ENCODE measurements around the gene PRKCE. TPM values are rescaled to one million over a fixed set of nuclear protein-coding genes. Genes with fewer than 3 reads are reported as not detected.

The PRKCE gene
- total RNA-seq, 1 experiment from 2014 or later: 14.0 TPM

- CTCF ChIA-PET: no interaction called here
Observed at GRCh38 chr2:45844796-45845457, 193.5 kb downstream of the PRKCE start.

GRCh38 chr2:45845566-45845965 is 194.1 kb downstream of the PRKCE start:
- Histone ChIP-seq H3K36me3 (ENCODE audit: control insufficient read depth, insufficient read depth, low read length) (no peaks in the 10 kb centered on the region), H3K4me1 (ENCODE audit: control insufficient read depth, insufficient read depth, low read length) (no peaks in the 10 kb centered on the region), H3K9me3 (ENCODE audit: control insufficient read depth, insufficient read depth, low read depth, low read length) (no peaks in the 10 kb centered on the region), H3K27me3 (ENCODE audit: control insufficient read depth, insufficient read depth, low read length) (no peaks in the 10 kb centered on the region), H3K4me3 (ENCODE audit: low read depth in 2 of 2, low read length in 2 of 2) (no peak overlapping the region), H3K27ac (ENCODE audit: low read length) (no peak overlapping the region)
- CTCF ChIA-PET: no interaction called here
- DNase-seq (ENCODE audit: low read depth, low spot score) (no peak), ATAC-seq (no peak)
- POLR2A ChIA-PET: no interaction called here
- intact Hi-C loops (cut with micrococcal nuclease; ENCODE audit: unreplicated experiment) (no loop called here), in situ Hi-C loops (cut with HindIII; ENCODE audit: low pct_unique_long_range_greater_than_20kb, low sequenced_read_pairs) (no loop called here)
- TF ChIP-seq TCF7L2 (IDR thresholded peaks at IDR 0.05; ENCODE audit: low read depth, low read length): no peak
- no peak for TF ChIP-seq SIN3A (IDR thresholded peaks at IDR 0.05; ENCODE audit: borderline replicate concordance, insufficient read depth, low read depth, low read length)
- TF ChIP-seq POLR2AphosphoS5 (IDR thresholded peaks at IDR 0.05; ENCODE audit: low read depth, low read length): no peak
- no peak for TF ChIP-seq REST (IDR thresholded peaks at IDR 0.05; ENCODE audit: insufficient read depth in 1 of 2, low read depth in 2 of 2, low read length in 1 of 2)
- TF ChIP-seq CTCF (IDR thresholded peaks at IDR 0.05): no peak
- BruUV-seq (replicated peaks): no TSS peak

More at GRCh38 chr2:45844796-45845457, 193.5 kb downstream of the PRKCE start:
- Histone ChIP-seq H3K4me1 (ENCODE audit: control insufficient read depth, insufficient read depth, low read length) (no peaks in the 10 kb centered on the region), H3K27ac (ENCODE audit: low read length) (no peak overlapping the region), H3K36me3 (ENCODE audit: control insufficient read depth, insufficient read depth, low read length) (no peaks in the 10 kb centered on the region), H3K9me3 (ENCODE audit: control insufficient read depth, insufficient read depth, low read depth, low read length) (no peaks in the 10 kb centered on the region), H3K27me3 (ENCODE audit: control insufficient read depth, insufficient read depth, low read length) (no peaks in the 10 kb centered on the region), H3K4me3 (ENCODE audit: low read depth in 2 of 2, low read length in 2 of 2) (no peak overlapping the region)
- POLR2A ChIA-PET: no interaction called here
- BruUV-seq (replicated peaks): no TSS peak
- intact Hi-C loops (cut with micrococcal nuclease; ENCODE audit: unreplicated experiment) (no loop called here), in situ Hi-C loops (cut with HindIII; ENCODE audit: low pct_unique_long_range_greater_than_20kb, low sequenced_read_pairs) (no loop called here)
- DNase-seq (ENCODE audit: low read depth, low spot score) (no peak), ATAC-seq (no peak)
- TF ChIP-seq SIN3A (IDR thresholded peaks at IDR 0.05; ENCODE audit: borderline replicate concordance, insufficient read depth, low read depth, low read length) (no peak), POLR2AphosphoS5 (IDR thresholded peaks at IDR 0.05; ENCODE audit: low read depth, low read length) (no peak), CTCF (IDR thresholded peaks at IDR 0.05) (no peak), REST (IDR thresholded peaks at IDR 0.05; ENCODE audit: insufficient read depth in 1 of 2, low read depth in 2 of 2, low read length in 1 of 2) (no peak), TCF7L2 (IDR thresholded peaks at IDR 0.05; ENCODE audit: low read depth, low read length) (no peak)
